H1 (cell line): ENCODE data around the gene SPG7. TPM values are rescaled to one million over a fixed set of nuclear protein-coding genes. Genes with fewer than 3 reads are reported as not detected.

Experiments used
- ATF3 ChIP-seq: IDR thresholded peaks from 2 replicates; pipeline ENCODE4 v1.6.1; 2011; ENCODE audit warnings: low read depth, mild to moderate bottlenecking, low read length; ENCODE audit not compliant: insufficient read depth
- CBX5 ChIP-seq: fragments of 300-800, 300-1000 bp; sonication (generic); IDR thresholded peaks from 2 replicates; pipeline ENCODE4 v1.7.1; 2016; ENCODE audit warnings: antibody characterized with exemption, low read length, low read depth
- CHD7 ChIP-seq: fragments of 300-600 bp; sonication (generic); IDR thresholded peaks from 2 replicates; pipeline ENCODE4 v1.7.1; 2012; ENCODE audit warnings: low read length, moderate library complexity, mild to moderate bottlenecking, inconsistent platforms; ENCODE audit not compliant: insufficient replicate concordance
- E2F6 ChIP-seq: IDR thresholded peaks from 2 replicates; pipeline ENCODE4 v1.6.1; 2012; ENCODE audit warnings: inconsistent platforms
- EZH2 ChIP-seq: fragments of 200-600 bp; sonication (generic); IDR thresholded peaks from 2 replicates; pipeline ENCODE4 v1.7.1; 2012; ENCODE audit warnings: low read depth, mild to moderate bottlenecking, moderate library complexity, low read length, inconsistent platforms; ENCODE audit not compliant: severe bottlenecking
- TAF1 ChIP-seq: IDR thresholded peaks from 2 replicates; pipeline ENCODE4 v1.6.1; 2011; ENCODE audit warnings: mild to moderate bottlenecking, low read depth, low read length
- YY1 ChIP-seq: IDR thresholded peaks from 2 replicates; pipeline ENCODE4 v1.6.1; 2011; ENCODE audit warnings: low read depth, mild to moderate bottlenecking, low read length
- polyA plus RNA-seq, 7 experiments: library from polyadenylated mRNA; depleted of rRNA in 3 of 7; stranded (reverse) in 5 of 7; unstranded in 2 of 7; fragments of >200 nt in 5 of 7; fragments of 200-250 nt in 2 of 7; gene quantifications; 1 replicate in 5 of 7; 2 replicates in 1 of 7; 4 replicates in 1 of 7; pipeline versions ENCODE4 v1.2.1 to v1.2.3, GENCODE V29; 2011 to 2013; ENCODE audit warnings: missing spikeins in 2 of 7, mixed read lengths in 2 of 7
- total RNA-seq: library from RNA; stranded (reverse); fragmentation: NEBNext Ultra II Directional; extraction: Animal tissue kit (Norgen Biotek cat#: 25700); gene quantifications from 2 replicates; pipeline ENCODE4 v1.2.1, GENCODE V29; 2021

The SPG7 gene
- total and polyA plus RNA-seq, 2 of the 8 experiments (the other 6 are each of a cell fraction or from before 2014, with no cell fraction given), result 72.1 to 113 TPM

- no peak for TF ChIP-seq CHD7
- TF ChIP-seq CBX5, result no peak
- TF ChIP-seq E2F6, result 0 out of 2 replicates have a peak, but pooled peaks have one; percentile 18
- no peak for TF ChIP-seq TAF1
- peak; percentile 46 for TF ChIP-seq EZH2
- no peak for TF ChIP-seq YY1
- no peak for TF ChIP-seq ATF3
These were observed 68.2 kb downstream of the SPG7 start (continued) for GRCh38 chr16:89576153-89577054.
